Measurements from ENCODE around the gene IGF1R. TPM values are rescaled to one million over a fixed set of nuclear protein-coding genes. Genes with fewer than 3 reads are reported as not detected.
"Not testable (repeated sequence)": the region's sequence is repeated elsewhere in the genome, so short reads cannot be mapped to it uniquely, and the experiment has no call there.

The IGF1R gene
- 22.4 and 24.1 TPM in 2 replicates for total RNA-seq (2014; rRNA removed; shearing (Covaris generic))

GRCh38 chr15:98647774-98648653 is at the start of gene IGF1R:
Gene IGF1R (plus strand): TSS chr15:98648539. CDS start chr15:98649582, 1,043 bp downstream.
- peak; percentile 85 to 91 for DNase-seq
- H3K27ac ChIP-seq: peak within 1 kb of the TSS; percentile 99
- H3K9me3 ChIP-seq (replicated peaks): no peaks in the 10 kb centered on the region
- H3K27me3 ChIP-seq: no peaks in the 10 kb centered on the region
- peaks cover 17% of the 10 kb centered on the region for H3K4me1 ChIP-seq
- H3K36me3 ChIP-seq: no peaks in the 10 kb centered on the region
- peak within 1 kb of the TSS; percentile 99 for H3K4me3 ChIP-seq

- Histone ChIP-seq H3K36me3 (no peaks in the 10 kb centered on the region), H3K4me3 (peak overlapping the region; percentile 28), H3K9me3 (replicated peaks) (no peaks in the 10 kb centered on the region), H3K27ac (no peak overlapping the region), H3K4me1 (no peaks in the 10 kb centered on the region), H3K27me3 (no peaks in the 10 kb centered on the region)
- no peak for DNase-seq
Observed at GRCh38 chr15:98599909-98600691, 48.2 kb upstream of the IGF1R start.

- no peaks in the 10 kb centered on the region for H3K9me3 ChIP-seq (replicated peaks)
- H3K4me3 ChIP-seq: no peak overlapping the region
- H3K27me3 ChIP-seq: no peaks in the 10 kb centered on the region
- peaks cover 10% of the 10 kb centered on the region for H3K4me1 ChIP-seq
- DNase-seq: no peak
- H3K27ac ChIP-seq: no peak overlapping the region
- H3K36me3 ChIP-seq: no peaks in the 10 kb centered on the region
Observed at GRCh38 chr15:98604983-98605382, 43.4 kb upstream of the IGF1R start.

GRCh38 chr15:98609144-98609852 is 39.0 kb upstream of the IGF1R start:
- Histone ChIP-seq H3K9me3 (replicated peaks) (no peaks in the 10 kb centered on the region), H3K27ac (no peak overlapping the region), H3K4me1 (peaks cover 10% of the 10 kb centered on the region), H3K27me3 (no peaks in the 10 kb centered on the region), H3K36me3 (no peaks in the 10 kb centered on the region), H3K4me3 (no peak overlapping the region)
- peak; percentile 57 for DNase-seq

GRCh38 chr15:98610991-98611390 is 37.3 kb upstream of the IGF1R start:
- Histone ChIP-seq H3K27ac (no peak overlapping the region), H3K4me1 (peaks cover 10% of the 10 kb centered on the region), H3K9me3 (replicated peaks) (no peaks in the 10 kb centered on the region), H3K4me3 (no peak overlapping the region), H3K36me3 (no peaks in the 10 kb centered on the region), H3K27me3 (no peaks in the 10 kb centered on the region)
- no peak for DNase-seq

GRCh38 chr15:98611808-98612207 is 36.5 kb upstream of the IGF1R start:
- H3K27me3 ChIP-seq: no peaks in the 10 kb centered on the region
- DNase-seq: no peak
- H3K27ac ChIP-seq: no peak overlapping the region
- H3K36me3 ChIP-seq: no peaks in the 10 kb centered on the region
- H3K4me1 ChIP-seq: peaks cover 10% of the 10 kb centered on the region
- no peaks in the 10 kb centered on the region for H3K9me3 ChIP-seq (replicated peaks)
- H3K4me3 ChIP-seq: no peak overlapping the region

GRCh38 chr15:98612490-98613110 is 35.7 kb upstream of the IGF1R start:
- no peaks in the 10 kb centered on the region for H3K27me3 ChIP-seq
- peaks cover 10% of the 10 kb centered on the region for H3K4me1 ChIP-seq
- no peaks in the 10 kb centered on the region for H3K9me3 ChIP-seq (replicated peaks)
- no peak overlapping the region for H3K4me3 ChIP-seq
- no peak for DNase-seq
- no peak overlapping the region for H3K27ac ChIP-seq
- H3K36me3 ChIP-seq: no peaks in the 10 kb centered on the region

GRCh38 chr15:98614681-98615080 is 33.7 kb upstream of the IGF1R start:
- Histone ChIP-seq H3K4me3 (no peak overlapping the region), H3K9me3 (replicated peaks) (no peaks in the 10 kb centered on the region), H3K36me3 (no peaks in the 10 kb centered on the region), H3K27me3 (no peaks in the 10 kb centered on the region), H3K27ac (no peak overlapping the region), H3K4me1 (peaks cover 2% of the 10 kb centered on the region)
- DNase-seq: no peak

GRCh38 chr15:98616397-98616796 is 31.9 kb upstream of the IGF1R start:
- DNase-seq: no peak
- Histone ChIP-seq H3K27ac (no peak overlapping the region), H3K9me3 (replicated peaks) (no peaks in the 10 kb centered on the region), H3K4me1 (no peaks in the 10 kb centered on the region), H3K36me3 (no peaks in the 10 kb centered on the region), H3K4me3 (no peak overlapping the region), H3K27me3 (no peaks in the 10 kb centered on the region; the same call in 1 of the 2 replicates)

GRCh38 chr15:98617328-98617980 is 30.9 kb upstream of the IGF1R start:
- H3K4me3 ChIP-seq: no peak overlapping the region
- H3K4me1 ChIP-seq: no peaks in the 10 kb centered on the region
- no peak for DNase-seq
- no peaks in the 10 kb centered on the region; the same call in 1 of the 2 replicates for H3K27me3 ChIP-seq
- H3K9me3 ChIP-seq (replicated peaks): no peaks in the 10 kb centered on the region
- H3K27ac ChIP-seq: no peak overlapping the region
- H3K36me3 ChIP-seq: no peaks in the 10 kb centered on the region

- not testable (repeated sequence) for H3K4me1 ChIP-seq; DNase-seq; H3K27ac ChIP-seq; H3K9me3 ChIP-seq (replicated peaks); H3K27me3 ChIP-seq; H3K36me3 ChIP-seq; H3K4me3 ChIP-seq
Observed at GRCh38 chr15:98618576-98618975, 29.8 kb upstream of the IGF1R start.

GRCh38 chr15:98620020-98620419 is 28.3 kb upstream of the IGF1R start:
- Histone ChIP-seq H3K27ac (no peak overlapping the region), H3K4me3 (no peak overlapping the region), H3K27me3 (no peaks in the 10 kb centered on the region; the same call in 1 of the 2 replicates), H3K9me3 (replicated peaks) (no peaks in the 10 kb centered on the region), H3K36me3 (no peaks in the 10 kb centered on the region), H3K4me1 (no peaks in the 10 kb centered on the region)
- DNase-seq: no peak

- H3K9me3 ChIP-seq (replicated peaks): no peaks in the 10 kb centered on the region
- H3K4me3 ChIP-seq: no peak overlapping the region
- H3K27me3 ChIP-seq: no peaks in the 10 kb centered on the region; the same call in 1 of the 2 replicates
- no peak for DNase-seq
- no peaks in the 10 kb centered on the region for H3K4me1 ChIP-seq
- H3K36me3 ChIP-seq: no peaks in the 10 kb centered on the region
- H3K27ac ChIP-seq: no peak overlapping the region
Observed at GRCh38 chr15:98621021-98621420, 27.3 kb upstream of the IGF1R start.

- H3K4me3 ChIP-seq: no peak overlapping the region
- H3K27ac ChIP-seq: no peak overlapping the region
- H3K36me3 ChIP-seq: no peaks in the 10 kb centered on the region
- H3K4me1 ChIP-seq: no peaks in the 10 kb centered on the region
- no peaks in the 10 kb centered on the region for H3K9me3 ChIP-seq (replicated peaks)
- no peak for DNase-seq
- no peaks in the 10 kb centered on the region for H3K27me3 ChIP-seq
Observed at GRCh38 chr15:98625614-98626013, 22.7 kb upstream of the IGF1R start.
